M059J (cell line): ENCODE measurements around the gene GGA3. TPM values are rescaled to one million over a fixed set of nuclear protein-coding genes. Genes with fewer than 3 reads are reported as not detected.
"Not testable (repeated sequence)": the region's sequence is repeated elsewhere in the genome, so short reads cannot be mapped to it uniquely, and the experiment has no call there.

Source experiments
- DNase-seq: peaks from one replicate; pipeline ENCODE4 v3.0.0-alpha.2; 2012; ENCODE audit warnings: low read depth
- total RNA-seq: library from RNA; depleted of rRNA; stranded (reverse); fragments of >200 nt; shearing (Covaris generic); gene quantifications from 2 replicates; pipeline ENCODE4 v1.2.3, GENCODE V29; 2014; rRNA removed

Gene GGA3
- total RNA-seq: 10.2 and 18.1 TPM in 2 replicates

GRCh38 chr17:75261336-75262111 lies at the start of gene GGA3, which contains the start of gene MRPS7:
Gene GGA3 (minus strand): TSS chr17:75261606. CDS start chr17:75261587, 19 bp downstream.
Gene MRPS7 (plus strand): TSS chr17:75261879. CDS start chr17:75261901, 22 bp downstream.
- DNase-seq: peak; percentile 87

- DNase-seq: no peak
These were observed 47.6 kb upstream of the GGA3 start for GRCh38 chr17:75308732-75309629.

GRCh38 chr17:75307957-75308731 lies 46.7 kb upstream of the GGA3 start:
- no peak for DNase-seq

- DNase-seq: no peak
These were observed 40.2 kb upstream of the GGA3 start for GRCh38 chr17:75301502-75302206.

- DNase-seq: no peak
These were observed 39.6 kb upstream of the GGA3 start for GRCh38 chr17:75301049-75301448.

- DNase-seq: no peak
These were observed 38.9 kb upstream of the GGA3 start for GRCh38 chr17:75300280-75300679.

- no peak for DNase-seq
These were observed 34.1 kb upstream of the GGA3 start for GRCh38 chr17:75295201-75296158.

- DNase-seq: not testable (repeated sequence)
These were observed 31.5 kb upstream of the GGA3 start for GRCh38 chr17:75292810-75293448.

GRCh38 chr17:75289832-75290337 lies 28.5 kb upstream of the GGA3 start:
- peak; percentile 62 for DNase-seq

GRCh38 chr17:75289115-75289831 lies 27.9 kb upstream of the GGA3 start, which contains the start of gene SLC25A19:
Gene SLC25A19 (minus strand): TSS chr17:75289433. CDS start chr17:75286764, 2,669 bp downstream.
- DNase-seq: peak; percentile 97

GRCh38 chr17:75288770-75289114 lies 27.3 kb upstream of the GGA3 start:
- no peak for DNase-seq

GRCh38 chr17:75288359-75288758 lies 27.0 kb upstream of the GGA3 start:
- DNase-seq: no peak

- DNase-seq: no peak
These were observed 25.8 kb upstream of the GGA3 start for GRCh38 chr17:75287221-75287620.

- DNase-seq: no peak
These were observed 23.7 kb upstream of the GGA3 start for GRCh38 chr17:75285123-75285522.

- not testable (repeated sequence) for DNase-seq
These were observed 18.8 kb upstream of the GGA3 start for GRCh38 chr17:75280189-75280588.

- DNase-seq: peak; percentile 29
These were observed 16.3 kb upstream of the GGA3 start for GRCh38 chr17:75277664-75278071.

- DNase-seq: peak; percentile 81
These were observed 12.7 kb upstream of the GGA3 start for GRCh38 chr17:75273977-75274708.

GRCh38 chr17:75272848-75273184 lies 11.4 kb upstream of the GGA3 start:
- no peak for DNase-seq
